GM21381 (cell line): ENCODE measurements around the gene WNK3.
"Not testable (repeated sequence)": the region's sequence is repeated elsewhere in the genome, so short reads cannot be mapped to it uniquely, and the experiment has no call there.

Experiments
- ATAC-seq: cut with Tn5 transposase; IDR thresholded peaks from one replicate; pipeline ENCODE4 v1.9.1; 2021; ENCODE audit warnings: mild to moderate bottlenecking, moderate library complexity; ENCODE audit not compliant: unreplicated experiment

The WNK3 gene

DNA sequence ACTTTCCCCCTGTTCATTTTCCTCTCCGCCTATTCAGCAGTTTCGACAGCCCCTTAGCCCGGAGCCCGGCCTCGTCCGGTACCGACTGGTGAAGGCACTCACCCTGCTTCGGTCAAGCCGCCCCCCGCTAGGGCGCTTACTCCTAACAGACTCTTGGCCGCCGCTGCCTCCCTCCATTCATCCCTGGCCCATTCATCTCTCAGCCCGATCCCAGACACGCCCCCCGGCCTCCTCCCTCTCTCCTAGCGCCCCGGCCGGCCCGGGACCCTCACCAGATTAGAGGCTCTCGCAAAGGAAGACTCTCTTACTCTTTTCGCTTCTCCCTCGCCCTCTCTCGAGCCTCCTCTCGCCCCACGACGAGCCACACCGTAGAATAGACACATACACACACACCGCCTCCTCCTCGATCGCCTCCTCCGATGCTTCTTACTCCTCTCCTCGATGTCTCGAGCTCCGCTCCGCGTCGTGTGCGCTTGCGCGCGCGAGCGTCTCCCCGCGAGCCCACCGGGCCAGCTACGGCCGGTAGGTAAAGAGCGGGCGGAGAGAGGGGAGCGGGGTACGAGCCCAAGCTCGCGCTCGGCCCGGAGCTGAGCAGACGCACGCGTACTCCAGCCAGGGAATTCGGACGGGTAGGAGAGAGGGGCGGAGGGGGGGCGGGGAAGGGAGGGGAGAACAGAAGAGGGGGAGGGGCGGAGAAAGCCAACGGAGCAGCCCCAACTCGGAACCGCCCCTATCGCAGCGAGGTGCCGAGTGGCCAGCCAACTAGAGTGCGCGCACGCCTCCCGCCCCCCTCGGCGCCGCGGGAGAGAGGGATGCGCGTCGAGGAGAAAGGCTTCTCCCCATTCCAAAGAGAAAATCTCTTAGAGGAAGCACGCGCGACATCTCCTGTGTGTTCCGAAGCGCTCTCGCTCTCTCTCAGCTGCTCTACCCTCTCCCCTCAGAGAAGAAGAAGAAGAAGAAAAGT lies at the start of gene WNK3:
WNK3 (minus strand) TSS at position 633 of the 964 bp plus-strand sequence.
- ATAC-seq: no peak

DNA sequence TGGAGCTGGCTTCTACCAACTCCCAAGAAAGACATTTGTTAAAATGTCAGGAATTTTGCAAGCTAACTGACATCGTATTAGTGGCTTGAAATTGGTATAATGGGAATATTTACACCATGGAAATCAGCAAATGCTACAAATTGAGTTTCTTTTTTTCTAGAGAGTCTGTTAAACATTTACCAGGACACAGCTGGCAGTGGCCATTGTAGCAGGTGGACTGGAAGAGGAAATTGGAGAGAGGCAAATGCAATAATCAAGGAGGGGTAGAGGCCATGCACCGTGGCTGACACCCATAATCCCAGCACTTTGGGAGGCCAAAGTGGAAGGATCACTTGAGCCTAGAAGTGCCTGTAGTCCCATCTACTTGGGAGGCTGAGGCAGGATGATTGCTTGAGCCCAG lies 49.4 kb upstream of the WNK3 start:
- no peak for ATAC-seq

DNA sequence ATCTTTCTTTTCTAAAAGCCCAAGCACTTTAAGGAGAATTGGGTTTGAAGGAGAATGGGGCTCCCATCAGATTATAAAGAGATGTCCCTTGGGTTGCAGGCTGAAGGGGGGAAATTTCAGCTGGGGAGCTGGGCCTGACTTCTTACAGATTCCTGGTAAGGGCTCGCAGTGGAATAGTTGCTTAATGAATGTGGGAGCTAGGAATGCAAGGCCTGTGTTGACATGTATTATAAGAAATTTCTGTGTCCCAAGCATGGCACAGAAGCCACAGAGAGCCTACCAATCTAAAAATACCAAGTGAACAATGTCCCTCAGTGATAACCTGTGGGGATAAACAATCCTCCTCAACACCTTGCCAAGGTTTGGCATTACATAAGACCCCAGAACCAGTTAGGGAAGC lies 39.3 kb upstream of the WNK3 start:
- no peak for ATAC-seq

DNA sequence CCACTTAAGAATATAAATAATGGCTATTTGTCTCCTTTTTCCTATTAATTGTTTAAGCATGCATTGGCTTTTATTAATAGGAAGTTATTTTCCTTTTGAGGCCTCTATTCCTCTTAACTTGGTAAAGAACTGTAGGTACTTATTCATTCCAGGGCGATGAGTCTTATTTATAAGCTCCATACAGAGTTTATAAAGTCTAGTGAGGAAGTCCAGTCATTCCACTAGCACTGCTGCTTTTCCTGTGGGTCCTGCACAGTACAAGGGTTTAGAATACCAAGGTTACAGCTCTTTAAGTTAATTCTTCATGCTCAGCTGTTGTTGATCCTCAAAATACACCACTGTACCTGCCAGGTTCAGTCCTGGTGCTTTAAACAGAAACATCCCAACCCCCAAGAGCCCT lies 28.5 kb upstream of the WNK3 start:
- ATAC-seq: no peak

DNA sequence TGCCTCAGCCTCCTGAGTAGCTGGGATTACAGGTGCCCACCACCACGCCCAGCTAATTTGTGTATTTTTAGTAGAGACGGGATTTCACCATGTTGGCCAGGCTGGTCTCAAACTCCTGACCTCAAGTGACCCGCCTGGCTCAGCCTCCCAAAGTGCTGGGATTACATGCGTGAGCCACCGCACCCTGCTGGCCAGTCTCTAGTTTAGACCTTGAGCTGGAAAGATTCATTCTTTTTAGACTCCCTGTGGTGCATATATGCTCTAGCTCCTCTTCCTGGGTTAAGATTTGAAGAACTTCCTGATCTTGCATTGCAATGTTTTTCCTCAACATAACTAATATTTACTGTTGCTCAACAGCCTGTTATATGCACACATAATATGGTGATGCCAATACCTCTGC lies 26.8 kb upstream of the WNK3 start:
- ATAC-seq: not testable (repeated sequence)

DNA sequence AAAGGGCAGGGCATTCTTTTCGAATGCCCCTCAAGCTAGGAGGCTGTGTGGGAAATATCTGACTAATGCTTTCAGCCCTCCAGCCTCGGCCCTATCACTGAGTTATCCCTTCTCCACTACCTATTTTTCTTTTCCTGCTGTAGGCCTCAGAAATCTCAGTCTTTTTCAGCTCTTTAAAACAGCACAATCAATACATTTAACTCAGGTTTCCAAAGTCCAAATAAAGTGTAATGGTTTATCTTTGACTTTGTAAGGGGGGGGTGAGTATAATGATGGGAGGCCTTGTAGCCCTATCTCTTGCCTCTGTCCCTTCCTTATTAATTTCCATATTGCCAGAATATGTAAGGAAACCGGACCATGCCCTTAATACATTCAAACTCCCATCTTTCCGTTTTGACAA lies 1.6 kb upstream of the WNK3 start:
- no peak for ATAC-seq

DNA sequence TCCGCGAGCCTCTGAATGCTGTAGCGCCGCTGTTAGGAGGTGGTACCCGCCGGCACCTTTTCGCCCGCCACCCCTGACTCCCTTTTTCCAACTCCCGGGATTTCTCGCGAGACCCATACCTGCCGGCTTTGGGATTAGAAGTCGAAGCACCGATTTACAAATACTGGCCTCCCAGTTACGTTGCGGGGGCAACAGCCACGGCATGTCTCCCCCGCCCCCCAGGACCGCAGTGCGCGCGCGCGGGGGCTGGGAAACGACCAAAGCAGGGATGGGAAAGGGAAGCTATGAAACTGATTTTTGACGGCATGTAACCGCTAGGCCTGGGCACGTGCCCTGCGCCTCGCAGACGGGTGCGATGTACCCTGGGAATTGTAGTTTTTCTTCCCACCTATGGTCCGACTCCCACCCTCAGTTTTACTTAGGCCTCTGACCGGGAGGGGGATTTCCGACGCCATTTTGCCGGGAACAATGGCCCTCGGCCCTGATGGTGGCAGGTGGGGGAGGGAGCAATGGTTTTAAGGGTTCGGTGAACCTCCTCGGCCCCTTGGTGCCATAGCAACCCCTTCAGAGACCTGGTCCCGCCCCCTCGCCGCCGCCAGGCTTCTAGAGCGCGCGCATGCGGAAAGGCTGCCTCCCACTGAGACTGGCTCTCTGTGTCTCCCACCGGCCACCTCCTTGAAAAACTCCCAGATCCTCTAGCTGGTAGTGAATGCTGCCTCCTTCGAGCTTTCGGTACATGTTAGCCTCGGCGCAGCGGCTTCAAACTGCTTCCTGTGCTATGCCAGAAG lies 772 bp upstream of the WNK3 start:
- ATAC-seq: no peak

DNA sequence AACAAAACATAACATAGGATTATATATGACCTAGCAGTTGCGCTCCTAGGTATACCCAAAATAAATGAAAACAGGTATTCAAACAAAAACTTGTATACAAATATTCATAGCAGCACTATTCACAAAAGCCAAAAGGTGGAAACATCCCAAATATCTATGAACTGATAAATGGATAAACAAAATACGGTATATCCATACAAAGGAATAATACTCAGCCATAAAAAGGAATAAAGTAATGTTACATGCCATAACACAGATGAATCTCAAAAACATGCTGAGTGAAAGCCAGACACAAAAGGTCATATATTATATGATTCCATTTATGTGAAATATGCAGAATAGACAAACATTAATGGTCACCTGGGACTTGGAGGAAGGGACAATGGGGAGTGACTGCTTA lies 5.2 kb downstream of the WNK3 start:
- no peak for ATAC-seq

DNA sequence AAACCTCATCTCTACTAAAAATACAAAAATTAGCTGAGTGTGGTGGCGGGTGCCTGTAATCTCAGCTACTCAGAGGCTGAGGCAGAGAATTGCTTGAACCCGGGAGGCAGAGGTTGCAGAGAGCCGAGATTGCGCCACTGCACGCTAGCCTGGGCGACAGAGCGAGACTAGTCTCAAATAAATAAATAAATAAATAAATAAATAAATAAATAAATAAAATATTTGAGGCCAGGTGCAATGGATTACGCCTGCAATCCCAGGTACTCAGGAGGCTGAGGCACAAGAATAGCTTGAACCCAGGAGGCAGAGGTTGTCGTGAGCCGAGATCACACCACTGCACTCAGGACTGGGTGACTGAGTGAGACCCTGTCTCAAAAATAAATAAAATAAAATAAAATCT lies 20.5 kb downstream of the WNK3 start:
- not testable (repeated sequence) for ATAC-seq

DNA sequence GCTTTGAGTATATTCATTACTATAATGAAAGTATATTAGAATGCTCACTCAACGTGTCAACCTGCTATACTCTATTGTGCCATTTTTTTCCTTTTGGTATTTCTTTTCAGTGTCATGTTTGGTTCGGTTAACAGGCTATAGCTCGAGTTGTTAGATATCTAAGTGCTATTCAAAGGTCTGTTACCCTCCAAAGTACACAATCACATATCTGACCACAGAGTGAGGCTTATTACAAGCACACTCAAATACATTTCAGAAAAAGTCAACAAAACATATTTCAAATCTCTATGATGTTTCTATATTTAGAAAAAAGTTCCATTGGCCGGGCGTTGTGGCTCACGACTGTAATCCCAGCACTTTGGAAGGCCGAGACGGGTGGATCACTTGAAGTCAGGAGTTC lies 32.8 kb downstream of the WNK3 start:
- no peak for ATAC-seq

DNA sequence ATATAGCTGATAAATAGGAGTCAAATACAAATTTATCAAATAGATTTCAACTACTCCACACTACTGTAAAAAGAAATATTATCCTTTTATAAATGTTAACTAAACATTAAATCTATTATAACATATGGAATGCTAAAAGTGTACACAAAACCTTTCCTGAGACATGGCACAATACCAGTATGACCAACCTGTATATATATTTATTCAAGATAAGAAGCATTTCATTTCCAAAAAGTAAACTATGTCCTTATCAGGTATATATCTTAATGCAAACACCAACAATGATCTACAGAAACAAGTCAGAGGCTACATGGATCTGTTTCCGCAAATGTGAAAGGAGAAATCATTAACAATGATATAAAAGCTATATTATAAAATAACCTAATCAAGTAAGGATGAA lies 37.8 kb downstream of the WNK3 start:
- no peak for ATAC-seq

DNA sequence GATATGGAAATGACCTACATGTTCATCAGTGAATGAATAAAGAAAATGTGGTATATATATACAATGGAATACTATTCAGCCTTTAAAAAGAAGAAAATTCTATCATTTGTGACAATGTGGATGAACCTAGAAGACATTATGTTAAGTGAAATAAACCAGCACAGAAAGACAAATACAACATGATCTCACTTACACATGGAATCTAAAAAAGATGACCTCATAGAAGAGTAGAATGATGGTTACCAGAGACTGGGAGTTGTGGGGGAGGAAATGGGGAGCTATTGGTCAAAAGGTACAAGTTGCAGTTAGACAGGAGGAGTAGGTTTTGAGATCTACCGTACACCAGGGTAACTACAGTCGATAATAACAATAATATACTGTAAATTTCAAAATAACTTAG lies 51.5 kb downstream of the WNK3 start:
- no peak for ATAC-seq

DNA sequence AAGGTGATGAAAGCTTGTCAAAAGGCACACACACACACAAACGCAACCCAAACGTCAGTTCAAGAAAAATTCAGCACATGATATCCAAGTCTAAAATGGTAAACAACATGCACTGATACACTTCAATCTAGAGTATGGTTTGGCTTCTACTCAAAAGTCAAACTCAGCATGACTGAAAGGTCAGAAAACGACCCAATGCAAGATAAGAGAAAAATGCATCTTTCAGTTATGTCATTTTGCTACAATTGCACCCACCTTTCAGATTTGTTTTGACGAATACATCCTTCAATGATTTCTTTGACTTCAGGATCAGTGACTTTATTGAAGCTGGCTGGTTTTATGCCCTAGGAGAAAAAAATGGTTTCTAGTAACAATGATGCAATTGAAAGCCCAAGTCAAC lies 56.3 kb downstream of the WNK3 start:
- no peak for ATAC-seq

DNA sequence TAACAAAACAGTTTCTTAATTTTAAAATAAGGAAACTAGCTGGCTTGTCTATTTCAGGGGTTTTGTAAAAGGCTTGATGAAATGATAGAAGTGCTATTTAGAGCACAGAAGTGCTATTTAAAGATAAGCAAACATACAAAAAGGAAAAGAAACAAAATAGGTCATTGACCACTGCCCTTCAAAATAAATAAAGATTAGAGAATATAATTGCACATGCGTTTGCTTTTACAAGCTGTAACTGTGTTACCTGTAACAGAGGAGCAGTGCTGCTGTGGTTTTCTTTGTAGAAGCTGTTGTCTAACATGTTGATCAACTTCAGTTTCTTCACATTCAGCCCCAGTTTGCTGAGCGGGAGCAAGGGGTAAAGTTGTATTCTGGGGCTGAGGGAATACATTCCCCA lies 63.5 kb downstream of the WNK3 start:
- ATAC-seq: no peak

DNA sequence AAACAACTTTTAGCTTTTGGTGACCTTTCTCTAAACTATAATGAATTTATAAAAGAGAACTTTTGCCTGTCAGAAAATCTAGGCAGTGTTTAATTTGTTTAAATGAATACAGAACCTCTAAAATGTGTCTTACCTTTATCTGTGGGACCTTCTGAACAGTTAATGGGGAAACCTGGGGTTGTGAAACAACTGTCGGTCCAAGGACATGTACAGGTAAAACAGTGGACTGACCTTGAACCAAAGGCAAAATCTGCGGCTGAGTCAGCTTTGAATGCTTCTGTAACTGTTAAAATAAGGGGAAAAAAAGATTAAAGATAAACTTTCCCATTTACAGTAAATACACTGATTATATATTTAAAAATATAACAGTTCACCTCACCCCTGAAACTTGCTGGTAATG lies 65.1 kb downstream of the WNK3 start:
- ATAC-seq: no peak

DNA sequence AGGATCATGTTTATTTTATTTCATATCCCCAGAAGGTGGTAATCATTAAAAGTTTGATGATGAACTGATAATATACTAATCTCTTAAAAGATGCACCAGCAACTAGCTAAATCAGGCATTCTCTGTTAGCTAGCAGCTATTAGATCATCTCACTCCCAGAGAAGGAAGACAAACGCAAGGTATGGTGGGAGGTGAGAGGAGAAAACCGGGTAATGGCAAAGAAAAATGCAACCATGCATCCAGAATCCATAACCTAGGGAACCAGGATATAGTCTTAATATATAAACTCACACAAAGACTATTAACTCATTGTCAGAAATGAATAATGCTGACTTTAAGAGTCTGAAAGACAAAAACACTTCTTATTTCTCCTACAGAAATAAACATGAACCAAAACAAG lies 66.1 kb downstream of the WNK3 start:
- no peak for ATAC-seq

DNA sequence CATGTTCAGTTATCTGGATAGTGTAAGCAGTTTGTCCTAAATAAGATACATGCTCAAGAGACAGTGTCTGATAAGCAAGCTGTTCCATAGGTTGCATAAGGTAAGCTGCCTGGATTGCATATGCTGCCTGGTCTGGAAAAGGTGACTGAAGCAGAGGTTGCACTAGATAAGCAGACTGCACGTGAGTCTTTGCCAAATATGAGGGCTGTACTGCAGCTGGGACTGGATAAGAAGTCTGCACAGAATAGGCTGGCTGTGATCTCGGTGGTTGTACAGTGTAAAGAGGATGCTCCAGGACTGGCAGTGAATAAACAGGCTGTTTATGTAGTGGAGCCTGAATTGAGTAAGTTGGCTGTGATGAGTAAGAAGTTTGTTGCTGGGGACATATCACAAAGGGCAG lies 68.9 kb downstream of the WNK3 start:
- no peak for ATAC-seq

DNA sequence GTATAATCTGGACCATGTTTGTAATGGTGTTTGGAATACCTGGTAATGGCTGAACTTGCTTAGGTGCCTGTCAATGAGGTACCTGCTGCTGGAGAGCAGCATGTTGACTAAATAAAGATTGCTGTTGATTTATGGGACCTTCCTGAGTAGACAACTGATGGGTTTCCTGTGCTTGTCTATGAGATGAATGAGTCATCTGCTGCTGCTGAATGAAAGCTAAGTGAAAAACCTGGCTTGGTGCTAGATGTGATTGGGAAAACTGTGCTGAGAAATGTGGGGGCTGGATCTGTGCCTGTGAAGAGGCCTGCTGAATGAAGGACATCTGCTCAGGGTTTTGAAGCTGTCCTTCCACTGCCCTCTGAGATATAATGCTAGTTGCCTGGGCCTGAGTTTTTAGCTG lies 69.6 kb downstream of the WNK3 start:
- ATAC-seq: no peak

DNA sequence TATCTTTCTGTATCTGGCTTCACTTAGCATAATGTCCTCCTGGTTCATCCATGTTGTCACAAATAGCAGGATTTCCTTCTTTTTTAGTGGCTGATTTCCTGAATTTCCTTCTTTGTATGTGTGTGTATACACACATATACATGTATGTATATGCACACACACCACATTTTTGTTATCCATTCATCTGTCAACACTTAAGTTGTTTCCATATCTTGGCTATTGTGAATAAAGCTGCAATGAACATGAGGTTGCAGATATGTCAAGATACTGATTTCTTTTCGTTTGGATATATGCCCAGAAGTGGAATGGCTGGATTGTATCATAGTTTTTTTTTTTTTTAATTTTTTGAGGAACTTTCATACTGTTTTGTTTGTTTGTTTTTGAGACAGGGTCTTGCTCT lies 76.2 kb downstream of the WNK3 start:
- ATAC-seq: no peak

DNA sequence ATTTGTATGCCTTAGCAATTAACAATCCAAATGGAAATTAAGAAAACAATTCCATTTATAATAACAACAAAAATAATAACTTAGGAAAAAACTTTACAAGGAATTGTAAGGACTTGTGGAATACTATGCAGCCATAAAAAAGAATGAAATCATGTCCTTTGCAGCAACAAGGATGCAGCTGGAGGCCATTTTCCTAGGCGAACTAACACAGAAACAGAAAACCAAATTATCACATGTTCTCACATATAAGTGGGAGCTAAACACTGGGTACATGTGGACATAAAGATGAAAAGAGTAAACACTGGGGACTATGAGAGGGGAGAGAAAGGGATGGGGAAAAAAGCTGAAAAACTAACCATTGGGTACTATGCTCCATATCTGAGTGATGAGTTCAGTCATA lies 77.4 kb downstream of the WNK3 start:
- no peak for ATAC-seq

DNA sequence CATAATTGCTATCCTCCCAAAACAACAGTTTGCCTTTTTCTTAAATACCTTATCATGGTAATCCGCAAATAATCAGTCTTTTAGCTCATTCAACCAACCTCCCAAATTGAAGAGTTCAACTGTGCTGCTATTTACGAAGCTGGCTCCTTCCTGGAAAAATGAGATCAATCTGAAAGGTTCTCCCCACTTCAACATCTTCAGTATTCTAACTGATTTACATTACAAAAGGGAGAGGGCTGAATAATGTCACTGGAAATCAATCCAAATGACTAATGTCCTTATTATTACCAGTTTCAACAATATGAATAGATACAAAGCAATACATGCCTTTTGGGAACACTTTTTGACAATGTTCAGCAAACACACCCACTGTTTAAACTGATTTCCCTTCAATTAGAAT lies 86.2 kb downstream of the WNK3 start:
- no peak for ATAC-seq

DNA sequence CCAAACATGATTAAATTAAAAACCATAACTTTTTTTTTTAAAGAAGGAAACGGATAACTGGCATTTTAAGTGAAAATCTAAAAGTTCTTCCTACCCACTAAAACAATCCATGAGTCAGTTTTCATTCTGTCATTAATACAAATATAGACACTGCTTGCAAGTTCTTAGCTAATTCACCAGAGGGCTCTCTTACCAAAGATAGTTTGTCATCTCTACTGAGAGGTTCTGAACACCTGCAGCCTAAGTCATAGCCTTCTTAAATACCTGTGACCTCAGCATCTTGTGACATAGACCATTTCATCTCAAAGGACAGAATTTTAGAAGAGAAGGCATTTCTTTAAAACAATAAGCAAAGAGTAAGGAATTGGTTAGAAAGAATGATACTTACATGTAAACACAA lies 109.5 kb downstream of the WNK3 start:
- no peak for ATAC-seq
